HuH-7.5 (cell line): ENCODE data around the gene ARHGAP18.
A peak's percentile ranks its signal among the peaks of the same experiment; 100 is the strongest.

Experiments used
- DNase-seq: peaks from one replicate; pipeline ENCODE4 v3.0.0; 2011; ENCODE audit warnings: low spot score

ARHGAP18 gene

GRCh38 chr6:129691709-129692108 lies 18.3 kb downstream of the ARHGAP18 start:
- DNase-seq = no peak

- no peak for DNase-seq
These were observed 18.8 kb downstream of the ARHGAP18 start for GRCh38 chr6:129691043-129691640.

GRCh38 chr6:129686941-129687627 lies 22.9 kb downstream of the ARHGAP18 start:
- DNase-seq = no peak

GRCh38 chr6:129685662-129686031 lies 24.3 kb downstream of the ARHGAP18 start:
- no peak for DNase-seq

GRCh38 chr6:129684903-129685661 lies 24.9 kb downstream of the ARHGAP18 start:
- DNase-seq = no peak

- no peak for DNase-seq
These were observed 25.6 kb downstream of the ARHGAP18 start for GRCh38 chr6:129684323-129684884.

GRCh38 chr6:129683601-129684322 lies 26.2 kb downstream of the ARHGAP18 start:
- DNase-seq = peak; percentile 25

GRCh38 chr6:129681913-129682205 lies 28.1 kb downstream of the ARHGAP18 start:
- no peak for DNase-seq

- DNase-seq = no peak
These were observed 29.3 kb downstream of the ARHGAP18 start for GRCh38 chr6:129680633-129681032.

GRCh38 chr6:129679758-129680157 lies 30.2 kb downstream of the ARHGAP18 start:
- DNase-seq = no peak

- DNase-seq = no peak
These were observed 30.7 kb downstream of the ARHGAP18 start for GRCh38 chr6:129679275-129679674.

GRCh38 chr6:129678463-129678862 lies 31.5 kb downstream of the ARHGAP18 start:
- no peak for DNase-seq

- DNase-seq = no peak
These were observed 32.2 kb downstream of the ARHGAP18 start for GRCh38 chr6:129677620-129678325.

- no peak for DNase-seq
These were observed 34.1 kb downstream of the ARHGAP18 start for GRCh38 chr6:129675669-129676472.

- no peak for DNase-seq
These were observed 36.2 kb downstream of the ARHGAP18 start for GRCh38 chr6:129673748-129674147.

GRCh38 chr6:129672881-129673631 lies 36.9 kb downstream of the ARHGAP18 start:
- no peak for DNase-seq

- DNase-seq = no peak
These were observed 37.7 kb downstream of the ARHGAP18 start for GRCh38 chr6:129672341-129672682.

GRCh38 chr6:129671442-129672340 lies 38.3 kb downstream of the ARHGAP18 start:
- no peak for DNase-seq

GRCh38 chr6:129670634-129671033 lies 39.3 kb downstream of the ARHGAP18 start:
- no peak for DNase-seq
